GM12878 (cell line): Measurements from ENCODE around the gene RPIA. TPM values are rescaled to one million over a fixed set of nuclear protein-coding genes. Genes with fewer than 3 reads are reported as not detected.

Experiments
- ATAC-seq: fragments of 200-7000 bp; cut with Tn5 transposase; 3 replicates; pipeline ENCODE4 v1.9.1; 2020; ENCODE audit warnings: mild to moderate bottlenecking, moderate library complexity
- BruUV-seq: library from RNA; stranded (reverse); fragments of 400-500 nt; replicated peaks from 2 replicates; lab custom pipeline; 2021; lab: Mats Ljungman, UMichigan
- CTCF ChIA-PET: fragments of 300-600 bp; sonication (Branson Sonifier 250); formaldehyde crosslinking; extraction: SDS; loops from one replicate; lab custom pipeline; 2021; ENCODE audit warnings: inconsistent platforms; lab: Yijun Ruan, JAX
- POLR2A ChIA-PET: fragments of 350-600 bp; formaldehyde crosslinking; extraction: SDS; loops from one replicate; lab custom pipeline; 2021; ENCODE audit warnings: inconsistent platforms; lab: Charles Lee
- RAD21 ChIA-PET: fragments of 300-600 bp; sonication (Branson Sonifier 250); formaldehyde crosslinking; loops from one replicate; lab custom pipeline; 2023; ENCODE audit warnings: antibody characterized with exemption; ENCODE audit not compliant: unreplicated experiment; lab: Charles Lee
- SMC1A ChIA-PET: fragments of 300-600 bp; sonication (Branson Sonifier 250); formaldehyde crosslinking; loops from one replicate; lab custom pipeline; 2023; ENCODE audit not compliant: unreplicated experiment, uncharacterized antibody; lab: Charles Lee
- DNase-seq: peaks from one replicate; pipeline ENCODE4 v3.0.0-alpha.2; 2011; ENCODE audit warnings: low read depth, low spot score
- FAIRE-seq: peaks from 3 replicates; lab custom pipeline; 2011; peaks lifted over from hg19 to GRCh38; lab: Jason Lieb, UNC
- H2AFZ ChIP-seq: 2 replicates; pipeline ENCODE4 v1.6.0; 2011; ENCODE audit warnings: low read depth, low read length, control low read depth; ENCODE audit not compliant: control insufficient read depth
- H3K27ac ChIP-seq: 2 replicates; pipeline ENCODE4 v1.5.1; 2011; ENCODE audit warnings: control low read depth; ENCODE audit not compliant: control insufficient read depth, insufficient read depth
- H3K27me3 ChIP-seq, 2 experiments: replicated peaks in 1 of 2; 2 replicates each; pipeline versions ENCODE4 v1.6.0 to v1.6.1; 2011; ENCODE audit warnings: low read length in 1 of 2; ENCODE audit not compliant: control insufficient read depth in 2 of 2, insufficient read depth in 2 of 2
- H3K36me3 ChIP-seq, 2 experiments: 2 replicates each; pipeline ENCODE4 v1.5.1; 2011; ENCODE audit warnings: low read length in 1 of 2; ENCODE audit not compliant: control insufficient read depth in 2 of 2, insufficient read depth in 2 of 2
- H3K4me1 ChIP-seq: 2 replicates; pipeline ENCODE4 v1.6.1; 2011; ENCODE audit warnings: mild to moderate bottlenecking, low read length, moderate library complexity, mixed read lengths; ENCODE audit not compliant: control insufficient read depth, insufficient read depth
- H3K4me2 ChIP-seq: 2 replicates; pipeline ENCODE4 v1.6.0; 2011; ENCODE audit warnings: control low read depth; ENCODE audit not compliant: control insufficient read depth, insufficient read depth
- H3K4me3 ChIP-seq: fragments of 200-600 bp; sonication (generic); 2 replicates; pipeline ENCODE4 v1.5.1; 2016
- H3K79me2 ChIP-seq: 2 replicates; pipeline ENCODE4 v1.6.0; 2011; ENCODE audit warnings: low read length; ENCODE audit not compliant: control insufficient read depth, insufficient read depth
- H3K9ac ChIP-seq: 2 replicates; pipeline ENCODE4 v1.8.0; 2011; ENCODE audit warnings: low read length, control low read depth, mixed read lengths; ENCODE audit not compliant: control insufficient read depth, insufficient read depth
- H3K9me3 ChIP-seq: replicated peaks from 3 replicates; pipeline ENCODE4 v1.5.1; 2011; ENCODE audit warnings: mild to moderate bottlenecking, low read length; ENCODE audit not compliant: control insufficient read depth, insufficient read depth
- H4K20me1 ChIP-seq: 2 replicates; pipeline ENCODE4 v1.6.0; 2011; ENCODE audit not compliant: control insufficient read depth, insufficient read depth
- EGR1 ChIP-seq, 2 experiments: IDR thresholded peaks; 1 replicate in 1 of 2; 2 replicates in 1 of 2; pipeline ENCODE4 v1.6.1; 2011 to 2012; ENCODE audit warnings: low read depth in 2 of 2, low read length in 2 of 2, borderline replicate concordance in 1 of 2, mild to moderate bottlenecking in 1 of 2, moderate library complexity in 1 of 2
- ETV6 ChIP-seq, 2 experiments: fragments of 450-650 bp in 1 of 2; IDR thresholded peaks in 1 of 2; conservative IDR thresholded peaks in 1 of 2; 2 replicates each; pipeline ENCODE4 v1.6.1; 2014; ENCODE audit warnings: antibody characterized with exemption in 1 of 2, borderline replicate concordance in 1 of 2, low read depth in 1 of 2, mild to moderate bottlenecking in 1 of 2, moderate library complexity in 1 of 2
- FOS ChIP-seq: IDR thresholded peaks from 3 replicates; pipeline ENCODE4 v1.6.1; 2011; ENCODE audit warnings: borderline replicate concordance; ENCODE audit not compliant: insufficient read length; ENCODE audit errors: extremely low read depth
- HCFC1 ChIP-seq: fragments of 150-350 bp; IDR thresholded peaks from 2 replicates; pipeline ENCODE4 v1.6.1; 2014; ENCODE audit warnings: low read length
- HDAC6 ChIP-seq: fragments of 200-600 bp; sonication (generic); IDR thresholded peaks from one replicate; pipeline ENCODE4 v1.8.0; 2017; ENCODE audit warnings: antibody characterized with exemption; ENCODE audit not compliant: unreplicated experiment
- HDGF ChIP-seq: fragments of 450-650 bp; IDR thresholded peaks from 2 replicates; pipeline ENCODE4 v1.6.1; 2016; ENCODE audit warnings: antibody characterized with exemption
- JUNB ChIP-seq: IDR thresholded peaks from 2 replicates; pipeline ENCODE4 v1.6.1; 2016; ENCODE audit warnings: antibody characterized with exemption, mild to moderate bottlenecking
- LARP7 ChIP-seq: fragments of 450-650 bp; IDR thresholded peaks from 2 replicates; pipeline ENCODE4 v1.6.1; 2017; ENCODE audit warnings: mild to moderate bottlenecking
- MYC ChIP-seq: IDR thresholded peaks from 2 replicates; pipeline ENCODE4 v1.6.1; 2011; ENCODE audit warnings: mild to moderate bottlenecking, low read length, moderate library complexity, inconsistent platforms; ENCODE audit not compliant: insufficient read depth, insufficient replicate concordance, insufficient read length, severe bottlenecking
- NFXL1 ChIP-seq: fragments of 450-650 bp; IDR thresholded peaks from 2 replicates; pipeline ENCODE4 v1.6.1; 2017; ENCODE audit warnings: antibody characterized with exemption, mild to moderate bottlenecking, borderline replicate concordance
- NR2C2 ChIP-seq: IDR thresholded peaks from 2 replicates; pipeline ENCODE4 v1.6.1; 2011; ENCODE audit warnings: borderline replicate concordance, low read depth; ENCODE audit not compliant: control insufficient read depth, insufficient read length
- RELA ChIP-seq: fragments of 450-650 bp; IDR thresholded peaks from 2 replicates; pipeline ENCODE4 v1.8.0; 2014; ENCODE audit warnings: borderline replicate concordance; ENCODE audit not compliant: partially characterized antibody
- RUNX3 ChIP-seq: IDR thresholded peaks from 2 replicates; pipeline ENCODE4 v1.6.1; 2012; ENCODE audit warnings: low read length, inconsistent platforms
- SIN3A ChIP-seq: IDR thresholded peaks from 2 replicates; pipeline ENCODE4 v1.6.1; 2012; ENCODE audit warnings: low read depth, low read length, improper control_type of control experiment
- SMARCA5 ChIP-seq: fragments of 450-650 bp; IDR thresholded peaks from 2 replicates; pipeline ENCODE4 v1.6.1; 2017; ENCODE audit warnings: mild to moderate bottlenecking
- TBL1XR1 ChIP-seq: IDR thresholded peaks from 2 replicates; pipeline ENCODE4 v1.6.1; 2012; ENCODE audit warnings: low read depth, low read length, improper control_type of control experiment
- WGBS: methylation state at CpG from one replicate; pipeline ENCODE4 v1.1.6; 2016; ENCODE audit warnings: low lambda C conversion rate; ENCODE audit not compliant: insufficient replicate concordance, insufficient coverage; ENCODE audit errors: missing lambda C conversion rate; 5-methylcytosine and 5-hydroxymethylcytosine counted together
- in situ Hi-C: fragments of 300-500 bp; cut with MboI; formaldehyde crosslinking; loops from 9 replicates; pipeline ENCODE4 v1.14.3; 2018; ENCODE audit warnings: mixed read lengths
- intact Hi-C: fragments of 100-400 bp; cut with micrococcal nuclease; formaldehyde crosslinking; loops from one replicate; pipeline ENCODE4 v1.14.2; 2022; ENCODE audit not compliant: unreplicated experiment
- polyA plus RNA-seq, 11 experiments: library from polyadenylated mRNA; depleted of rRNA in 4 of 11; unstranded in 6 of 11; stranded (reverse) in 5 of 11; fragments of >200 nt; fragmentation: Nextera tagmentation in 4 of 11; fragmentation: Illumina TruSeq in 1 of 11; extraction: Ambion mirVana in 4 of 11; extraction: Trizol in 1 of 11; gene quantifications; 1 replicate in 1 of 11; 2 replicates in 10 of 11; pipeline versions ENCODE4 v1.2.1 to v1.2.3, GENCODE V29; 2011 to 2016; ENCODE audit warnings: inconsistent platforms in 2 of 11, missing spikeins in 2 of 11, low read depth in 1 of 11
- total RNA-seq, 4 experiments: library from RNA; depleted of rRNA in 3 of 4; stranded (reverse); fragments of >200 nt in 3 of 4; fragmentation: Illumina TruSeq in 1 of 4; extraction: Trizol in 1 of 4; gene quantifications; 2 replicates each; pipeline versions ENCODE4 v1.2.1 to v1.2.3, GENCODE V29; 2013 to 2021
- TF ChIP-seq, protein P1 (sequence below): IDR thresholded peaks from 2 replicates; pipeline ENCODE4 v1.6.1; 2011; ENCODE audit warnings: mild to moderate bottlenecking, low read depth, low read length, moderate library complexity; ENCODE audit not compliant: insufficient replicate concordance

Gene RPIA
- total and polyA plus RNA-seq, 10 of the 15 experiments (the other 5 are each of a cell fraction or from before 2014, with no cell fraction given): 7.1 to 58.1 (median 41.6) TPM

DNA sequence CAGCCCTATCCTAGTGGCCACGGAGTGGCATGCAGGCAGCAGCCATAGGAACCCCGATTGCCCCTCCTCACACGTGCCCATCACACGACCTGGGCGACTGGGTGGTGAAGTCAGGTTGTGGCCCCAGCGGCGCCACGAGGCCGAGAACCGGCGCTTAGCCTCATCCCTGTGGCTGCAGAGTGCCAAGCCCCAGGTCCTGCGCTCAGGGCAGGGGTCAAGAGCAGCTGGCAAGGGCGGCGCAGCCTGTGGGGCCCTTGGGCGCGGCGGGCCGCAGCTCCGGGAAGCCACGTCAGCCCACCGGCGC, 73.3 kb downstream of the RPIA start:
- Histone ChIP-seq H2AFZ (peak overlapping the region; percentile 55), H3K9ac (no peak overlapping the region), H3K79me2 (no peaks in the 10 kb centered on the region), H3K4me3 (no peak overlapping the region), H3K4me2 (peak overlapping the region; percentile 71), H3K27me3 (no peaks in the 10 kb centered on the region; a peak in 1 of 4 replicates), H3K4me1 (no peaks in the 10 kb centered on the region), H4K20me1 (no peaks in the 10 kb centered on the region), H3K27ac (no peak overlapping the region), H3K36me3 (no peaks in the 10 kb centered on the region), H3K9me3 (no peaks in the 10 kb centered on the region)
- no TSS peak for BruUV-seq
- ChIA-PET POLR2A (no interaction called here), SMC1A (no interaction called here), RAD21 (no interaction called here), CTCF (no interaction called here)
- in situ Hi-C loops: no loop called here
- DNase-seq (no peak), FAIRE-seq (no peak), ATAC-seq (no peak)
- WGBS: 55% methylated on average over 17 of the region's 22 CpGs
- TF ChIP-seq ETV6 (conservative IDR thresholded peaks at IDR 0.05 in 1 of 2, IDR thresholded peaks at IDR 0.05 in 1 of 2; ENCODE audit: borderline replicate concordance in 1 of 2, low read depth in 1 of 2): no peak
- TF ChIP-seq NR2C2: no peak
- no peak for TF ChIP-seq MYC
- intact Hi-C loops: no loop called here

DNA sequence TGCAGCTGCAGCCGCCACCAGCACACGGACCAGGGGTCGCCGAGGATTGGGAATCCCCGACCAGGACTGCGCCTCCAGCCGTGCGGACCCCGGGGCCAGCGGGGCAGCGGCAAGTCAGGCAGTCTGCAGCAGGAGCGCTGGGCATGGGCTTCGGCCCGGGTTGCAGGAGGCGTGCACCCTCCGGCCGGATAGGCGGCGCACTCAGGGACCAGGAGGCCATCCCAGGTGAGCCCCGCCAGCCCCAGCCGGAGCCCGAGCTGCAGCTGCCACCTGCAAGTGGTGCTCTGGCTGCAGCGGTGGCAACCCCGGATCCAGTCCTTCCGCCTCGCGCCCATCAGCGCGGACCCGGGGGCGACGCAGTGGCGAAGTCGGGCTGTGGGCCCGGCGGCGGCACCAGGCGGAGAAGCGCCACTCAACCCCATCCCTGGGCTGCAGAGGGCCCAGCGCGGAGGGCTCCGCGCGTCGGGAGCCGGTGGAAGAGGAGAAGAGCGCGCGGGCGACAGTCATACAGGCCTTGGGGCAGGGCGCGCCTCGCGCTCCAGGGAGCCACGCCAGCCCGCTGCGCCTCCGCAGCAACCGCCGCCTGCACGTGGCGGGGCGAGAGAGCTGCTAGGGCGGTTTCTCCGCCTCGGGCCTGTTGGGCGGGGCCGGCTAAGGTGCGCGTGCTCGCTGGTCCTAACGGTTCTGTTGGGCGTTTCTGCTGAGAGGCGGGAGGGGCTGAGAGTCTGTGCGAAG, 73.8 kb downstream of the RPIA start:
- POLR2A ChIA-PET: no interaction called here
- in situ Hi-C loops (no loop called here), intact Hi-C loops (no loop called here)
- ATAC-seq: no peak
- Histone ChIP-seq H4K20me1 (no peaks in the 10 kb centered on the region), H2AFZ (peak overlapping the region; percentile 55), H3K36me3 (no peaks in the 10 kb centered on the region), H3K27me3 (no peaks in the 10 kb centered on the region; a peak in 1 of 4 replicates), H3K27ac (no peak overlapping the region), H3K79me2 (no peaks in the 10 kb centered on the region), H3K4me3 (peak overlapping the region; percentile 60), H3K4me2 (peak overlapping the region; percentile 71), H3K9me3 (no peaks in the 10 kb centered on the region), H3K9ac (no peak overlapping the region), H3K4me1 (no peaks in the 10 kb centered on the region)
- FAIRE-seq: no peak
- CTCF ChIA-PET: no interaction called here
- BruUV-seq: no TSS peak
- RAD21 ChIA-PET: no interaction called here
- WGBS: 4% methylated on average over 60 of the region's 75 CpGs
- DNase-seq: no peak
- SMC1A ChIA-PET: no interaction called here
- TF ChIP-seq LARP7 (no peak), TBL1XR1 (no peak), SMARCA5 (no peak), EGR1 (IDR thresholded peaks at IDR 0.05; ENCODE audit: borderline replicate concordance in 1 of 2, low read depth in 2 of 2, low read length in 2 of 2) (no peak), SIN3A (no peak), HDAC6 (peak; percentile 87), HDGF (no peak), RUNX3 (0 out of 2 replicates have a peak, but pooled peaks have one; percentile 5), JUNB (no peak), RELA (no peak), HCFC1 (no peak), FOS (no peak), MYC (no peak), NFXL1 (no peak)
- TF ChIP-seq, protein P1, sequence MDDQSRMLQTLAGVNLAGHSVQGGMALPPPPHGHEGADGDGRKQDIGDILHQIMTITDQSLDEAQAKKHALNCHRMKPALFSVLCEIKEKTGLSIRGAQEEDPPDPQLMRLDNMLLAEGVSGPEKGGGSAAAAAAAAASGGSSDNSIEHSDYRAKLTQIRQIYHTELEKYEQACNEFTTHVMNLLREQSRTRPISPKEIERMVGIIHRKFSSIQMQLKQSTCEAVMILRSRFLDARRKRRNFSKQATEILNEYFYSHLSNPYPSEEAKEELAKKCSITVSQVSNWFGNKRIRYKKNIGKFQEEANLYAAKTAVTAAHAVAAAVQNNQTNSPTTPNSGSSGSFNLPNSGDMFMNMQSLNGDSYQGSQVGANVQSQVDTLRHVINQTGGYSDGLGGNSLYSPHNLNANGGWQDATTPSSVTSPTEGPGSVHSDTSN: no peak
